Stimulated activated CD4-positive, alpha-beta T cell treated with anti-CD3 and anti-CD28 coated beads, TNF-alpha, amount 100 ng/mL, for 4 hours (primary cell): ENCODE results near the gene SHB.

Experiments
- DNase-seq, 3 experiments: peaks; one replicate each; pipeline ENCODE4 v3.0.0-alpha.2; 2020; ENCODE audit warnings: low read depth in 3 of 3

SHB gene

GRCh38 chr9:37989701-37990100 is 79.3 kb downstream of the SHB start:
- no peak for DNase-seq

GRCh38 chr9:37988602-37989001 is 80.4 kb downstream of the SHB start:
- DNase-seq: no peak

DNA sequence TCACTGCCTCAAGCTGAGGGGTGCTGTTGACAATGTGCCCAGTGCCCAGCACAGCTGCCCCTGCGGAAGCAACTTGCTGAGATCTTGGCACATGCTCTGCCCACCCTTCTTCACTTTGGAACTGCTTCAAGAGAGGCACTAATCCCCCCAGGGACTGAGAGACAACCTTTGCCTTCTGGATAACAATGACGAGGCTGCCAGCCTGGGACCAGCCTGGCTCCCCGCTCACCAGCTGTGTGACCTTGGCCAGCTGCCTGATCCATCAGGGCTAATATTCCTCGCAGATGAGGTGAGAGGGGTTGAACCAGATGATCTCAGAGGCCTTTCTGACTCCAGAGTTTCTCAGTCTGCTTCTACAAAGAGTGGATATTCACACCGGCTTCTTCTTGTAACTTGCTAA is 81.0 kb downstream of the SHB start:
- DNase-seq: no peak

DNA sequence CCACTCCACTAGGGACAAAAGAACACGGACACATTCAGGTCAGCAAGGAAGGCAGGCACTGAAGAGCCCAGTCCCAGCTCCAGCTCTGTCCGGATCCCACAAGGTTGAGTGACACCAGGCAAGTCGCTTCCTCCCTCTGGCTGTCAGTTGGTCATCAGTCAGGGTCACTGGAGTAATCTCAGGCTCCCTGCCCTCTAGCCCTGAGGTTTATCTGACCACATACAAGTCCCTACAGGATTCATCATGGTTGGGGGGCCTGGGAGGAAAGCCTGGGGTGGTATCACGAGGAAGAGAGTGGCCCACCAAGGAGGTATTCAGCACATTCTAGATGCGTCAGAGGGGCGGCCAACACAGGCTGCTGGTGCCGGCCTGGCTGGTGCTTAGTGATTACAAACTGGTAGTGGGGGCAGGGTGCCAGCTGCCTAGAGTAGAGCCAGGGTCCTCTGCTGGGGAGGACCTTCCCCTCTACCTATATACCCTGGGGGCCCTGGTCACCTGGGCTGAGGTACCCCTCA is 81.5 kb downstream of the SHB start:
- DNase-seq: no peak

DNA sequence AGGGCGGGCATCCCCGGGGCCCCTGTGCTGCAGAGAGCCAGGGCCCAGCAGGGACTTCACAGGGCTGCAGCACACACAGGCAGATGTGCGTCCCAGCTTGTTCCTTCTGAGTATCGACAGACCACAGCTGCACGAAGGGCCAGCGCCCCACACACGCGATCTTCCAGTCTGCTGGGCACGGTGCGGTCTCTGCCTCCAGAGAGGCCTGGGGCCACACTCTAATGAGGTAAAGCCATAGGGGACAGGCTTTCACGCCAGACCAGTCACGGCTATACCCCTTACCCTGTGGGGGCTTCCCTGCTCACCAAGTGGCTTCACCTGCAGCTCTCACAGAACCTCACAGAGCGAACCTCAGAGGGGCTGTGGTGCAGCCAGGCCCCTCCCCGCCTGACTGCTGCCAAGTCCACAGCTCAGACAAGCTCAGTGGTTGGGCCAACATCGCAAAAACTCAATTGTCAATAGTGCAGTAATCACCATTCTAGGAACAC is 82.2 kb downstream of the SHB start:
- DNase-seq: no peak

DNA sequence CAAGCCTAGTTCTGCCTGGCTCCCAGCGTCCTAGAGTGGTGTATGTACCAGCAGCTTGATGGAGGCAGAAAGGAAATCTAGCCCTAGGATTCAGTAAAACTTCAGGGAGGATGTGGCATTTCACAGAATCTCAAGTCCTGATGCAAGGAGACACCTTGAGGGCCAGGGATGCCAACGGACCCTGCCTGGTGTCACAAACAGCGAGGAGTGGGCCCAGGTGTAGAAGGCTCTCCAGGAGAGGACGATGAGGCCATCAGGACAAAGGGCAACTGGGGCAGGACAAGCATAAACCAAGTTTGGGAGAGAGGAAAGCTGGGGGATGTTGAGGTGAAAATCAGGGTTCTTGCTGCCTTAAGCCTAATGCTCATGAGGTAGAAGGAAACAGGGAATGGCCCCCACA is 83.0 kb downstream of the SHB start:
- DNase-seq: no peak

DNA sequence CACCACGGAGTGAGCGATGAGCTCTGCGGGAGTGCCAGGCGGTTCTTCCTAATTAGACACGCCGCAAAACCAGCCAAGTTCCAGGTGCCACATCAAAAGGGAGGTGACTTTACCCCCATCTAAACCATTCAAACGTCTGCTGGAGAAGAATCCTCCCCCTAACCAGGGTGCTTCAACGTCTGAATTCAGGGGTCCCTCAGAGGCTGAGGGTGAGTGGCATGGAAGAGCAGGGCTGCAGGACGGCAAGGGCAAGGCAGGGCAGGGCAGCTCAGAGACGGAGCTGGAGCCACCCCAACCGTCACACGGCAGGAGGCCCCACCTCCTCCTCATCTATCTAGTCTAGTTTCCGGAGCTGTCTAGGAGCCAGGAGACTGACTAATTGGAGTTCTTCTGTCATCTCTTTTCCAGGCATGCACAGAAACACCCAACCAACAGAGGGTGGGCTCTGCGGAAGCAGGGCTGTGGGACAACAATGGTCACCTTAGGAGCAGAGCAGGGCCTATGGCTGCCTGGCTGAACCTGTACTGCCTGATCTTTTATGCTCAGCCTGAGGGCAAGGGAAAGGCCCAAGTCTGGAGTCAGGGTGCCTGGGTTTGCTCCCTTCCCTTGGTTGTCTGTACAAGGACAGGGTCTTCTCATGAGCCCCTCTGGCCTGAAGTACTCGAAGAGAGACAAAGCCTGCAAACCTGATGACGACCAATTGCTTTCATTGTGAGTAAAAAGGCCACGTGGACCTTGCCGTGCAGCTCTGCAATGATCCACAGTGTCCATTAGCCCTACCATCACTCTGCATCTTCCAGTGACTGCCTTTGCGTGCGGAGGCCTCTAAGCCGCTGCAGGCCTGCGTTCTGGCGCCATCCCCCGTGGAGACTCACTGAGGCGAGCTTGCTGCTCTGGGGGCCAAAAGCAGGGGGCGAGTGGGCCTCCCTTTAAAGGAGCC is 84.1 kb downstream of the SHB start:
- no peak for DNase-seq

- no peak for DNase-seq
These were observed 84.8 kb downstream of the SHB start for GRCh38 chr9:37984278-37984671.

DNA sequence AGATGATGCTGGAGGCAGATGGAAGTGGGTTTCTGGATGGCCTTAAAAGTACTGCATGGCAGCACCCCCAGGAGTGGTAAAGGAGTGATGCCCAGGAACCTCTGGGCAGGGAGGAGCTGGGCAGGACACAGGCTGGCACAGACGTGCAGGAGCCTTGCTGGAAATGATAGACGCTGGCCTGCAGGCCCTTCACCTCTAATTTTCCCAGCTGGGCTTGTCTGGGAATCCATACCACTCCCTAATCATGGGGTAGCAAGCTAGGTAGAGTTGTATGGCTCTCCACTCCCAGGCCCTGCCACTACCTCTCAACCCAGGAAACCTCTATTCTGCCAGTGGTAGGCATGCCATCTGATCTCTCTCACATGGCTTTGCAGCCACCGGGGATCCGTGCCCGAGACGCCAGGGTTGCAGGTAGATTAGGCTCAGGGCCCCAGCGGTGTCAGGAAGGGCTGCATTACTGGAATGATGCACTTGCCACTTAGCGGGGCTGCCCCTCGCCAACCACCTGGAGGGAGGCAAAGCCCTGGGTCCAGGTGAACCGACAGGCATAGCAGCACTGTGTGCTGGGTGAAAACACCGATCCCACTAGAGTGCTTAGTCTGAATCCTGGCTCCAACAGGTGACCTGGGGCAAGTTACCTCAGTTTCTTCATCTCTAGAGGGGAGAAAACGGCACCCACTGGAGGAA is 85.5 kb downstream of the SHB start:
- DNase-seq: no peak

DNA sequence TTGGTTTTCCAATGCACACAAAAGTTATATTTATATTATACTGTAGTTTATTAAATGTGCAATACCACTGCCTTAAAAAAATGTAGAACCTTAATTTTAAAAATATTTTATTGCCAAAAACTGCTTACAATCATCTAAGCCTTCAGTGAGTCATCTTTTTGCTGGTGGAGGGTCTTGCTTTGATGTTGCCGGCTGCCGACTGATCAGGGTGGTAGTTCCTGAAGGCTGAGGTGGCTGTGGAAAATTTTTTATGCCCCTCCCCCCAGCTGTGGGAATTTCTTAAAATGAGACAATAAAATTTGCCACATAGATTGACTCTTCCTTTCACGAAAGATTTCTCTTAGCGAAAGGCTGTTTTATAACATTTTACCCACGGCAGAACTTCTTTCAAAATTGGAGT is 89.2 kb downstream of the SHB start:
- DNase-seq: no peak

- no peak for DNase-seq
These were observed 90.0 kb downstream of the SHB start for GRCh38 chr9:37978983-37979382.

- DNase-seq: no peak
These were observed 90.6 kb downstream of the SHB start for GRCh38 chr9:37978481-37978864.

DNA sequence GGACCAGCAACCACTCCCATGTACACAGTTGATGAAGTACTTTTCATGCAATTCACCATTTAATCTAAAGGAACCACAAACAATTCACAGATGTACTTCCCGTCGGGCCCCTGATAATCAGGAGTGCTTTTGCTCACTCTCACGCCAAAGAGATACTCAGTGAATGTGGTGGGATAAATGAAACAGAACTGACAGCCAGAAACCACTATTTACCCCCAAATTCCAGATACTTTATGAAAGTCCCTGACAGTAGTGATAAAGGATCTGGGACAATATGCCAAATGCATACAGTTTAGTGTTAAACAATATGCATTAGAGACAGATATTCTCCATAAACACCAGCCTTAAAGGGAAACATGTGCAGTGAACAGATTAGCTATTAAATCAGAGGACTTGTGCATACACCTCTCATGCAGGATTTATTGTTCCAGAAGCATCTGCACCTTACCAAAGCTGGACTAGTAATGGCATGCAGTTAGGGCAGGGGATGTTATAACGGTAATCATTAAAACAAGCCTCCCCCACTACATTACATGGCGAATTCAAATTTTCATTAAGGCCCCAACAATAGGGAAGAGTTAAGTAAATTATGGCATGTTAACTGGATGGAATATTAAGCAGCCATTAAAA is 91.1 kb downstream of the SHB start:
- no peak for DNase-seq

GRCh38 chr9:37976714-37977477 is 92.1 kb downstream of the SHB start:
- DNase-seq: no peak

- DNase-seq: no peak
These were observed 93.4 kb downstream of the SHB start for GRCh38 chr9:37975639-37976038.

DNA sequence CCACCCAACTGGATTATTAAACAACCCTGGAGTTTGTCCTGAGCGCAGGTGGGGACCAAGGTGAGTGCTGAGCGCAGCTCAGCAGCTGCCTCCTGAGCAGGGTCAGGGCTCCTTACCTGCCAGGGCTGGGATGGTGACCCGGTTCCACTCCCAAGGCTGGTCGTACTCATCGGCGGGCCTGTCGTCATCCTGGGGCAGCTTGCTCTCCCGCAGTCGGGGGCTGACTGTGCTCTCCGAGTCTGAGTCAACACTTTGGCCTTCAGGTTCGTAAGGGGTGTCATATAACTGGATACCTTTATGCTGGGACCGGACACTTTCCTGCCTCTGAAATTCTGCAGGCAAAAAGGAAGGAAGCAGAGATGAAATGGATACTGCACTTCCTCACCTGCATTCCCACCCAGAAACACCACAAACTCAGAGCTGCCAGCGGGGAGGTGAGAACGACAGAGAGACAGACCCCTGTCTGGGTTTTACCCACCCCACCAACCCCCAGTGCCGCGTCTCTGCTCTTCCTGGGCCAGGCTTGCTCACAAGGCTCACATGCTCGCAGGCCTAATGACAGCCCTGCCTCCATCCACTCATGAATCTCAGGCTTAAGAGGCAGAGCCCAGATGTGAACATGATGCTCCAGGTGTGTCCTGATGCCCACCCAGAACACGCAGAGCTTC is 94.4 kb downstream of the SHB start:
- DNase-seq: no peak

GRCh38 chr9:37972351-37972848 is 96.6 kb downstream of the SHB start:
- no peak for DNase-seq

- no peak for DNase-seq
These were observed 97.3 kb downstream of the SHB start for GRCh38 chr9:37971691-37972090.

DNA sequence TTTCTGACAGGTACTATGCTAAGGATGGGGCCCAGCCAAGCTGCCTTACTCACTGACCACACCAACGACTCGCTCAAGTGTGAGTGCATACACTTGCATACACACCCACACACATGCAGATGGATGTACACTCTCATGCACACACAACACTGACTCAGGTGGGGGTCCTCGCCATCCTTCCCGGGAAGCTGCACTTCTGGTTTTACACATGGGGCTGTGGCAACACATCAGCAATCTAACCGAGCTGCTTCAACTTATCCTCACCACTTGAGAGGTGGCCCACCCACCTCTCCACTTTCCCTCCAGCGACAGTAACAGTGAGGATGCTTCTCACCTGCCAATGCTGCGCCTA is 97.9 kb downstream of the SHB start:
- DNase-seq: no peak

GRCh38 chr9:37970301-37971107 is 98.5 kb downstream of the SHB start:
- DNase-seq: no peak
